Lung (tissue), 12 donors: ENCODE results near the gene STK31. TPM values are rescaled to one million over a fixed set of nuclear protein-coding genes. Genes with fewer than 3 reads are reported as not detected.

Experiments
- ATAC-seq: fragments of 200-7000 bp; cut with Tn5 transposase; one replicate; pipeline ENCODE4 v1.9.1; 2020; ENCODE audit warnings: moderate number of reproducible peaks; ENCODE audit not compliant: insufficient read depth, low FRiP score
- DNase-seq, 3 donors: peaks; one replicate each; pipeline ENCODE4 v3.0.0-alpha.2; 2013 to 2017
- H3K27ac ChIP-seq, 2 donors: one replicate each; pipeline ENCODE4 v1.5.1; 2013; ENCODE audit warnings: mild to moderate bottlenecking in 2 of 2, moderate library complexity in 2 of 2, control low read depth in 1 of 2, inconsistent platforms in 1 of 2, low read depth in 1 of 2, low read length in 1 of 2
- H3K27me3 ChIP-seq, 3 donors: one replicate each; pipeline ENCODE4 v1.5.1; 2013; ENCODE audit warnings: low read length in 2 of 3; ENCODE audit not compliant: control insufficient read depth in 3 of 3, insufficient read depth in 3 of 3
- H3K36me3 ChIP-seq, 4 donors: one replicate each; pipeline ENCODE4 v1.5.1; 2013; ENCODE audit warnings: low read length in 4 of 4, mild to moderate bottlenecking in 1 of 4, moderate library complexity in 1 of 4; ENCODE audit not compliant: control insufficient read depth in 4 of 4, insufficient read depth in 4 of 4
- H3K4me1 ChIP-seq, 5 donors: one replicate each; pipeline ENCODE4 v1.5.1; 2013; ENCODE audit warnings: low read length in 5 of 5, mild to moderate bottlenecking in 2 of 5, moderate library complexity in 1 of 5; ENCODE audit not compliant: control insufficient read depth in 5 of 5, insufficient read depth in 5 of 5
- H3K4me3 ChIP-seq: one replicate; pipeline ENCODE4 v1.5.1; 2013; ENCODE audit warnings: mild to moderate bottlenecking, control low read depth, moderate library complexity
- H3K9ac ChIP-seq, 2 donors: one replicate each; pipeline ENCODE4 v1.5.1; 2013; ENCODE audit warnings: low read length in 2 of 2, control low read depth in 1 of 2; ENCODE audit not compliant: insufficient read depth in 1 of 2
- H3K9me3 ChIP-seq, 4 donors: one replicate each; pipeline ENCODE4 v1.5.1; 2013; ENCODE audit warnings: low read length in 3 of 4, mild to moderate bottlenecking in 1 of 4, moderate library complexity in 1 of 4; ENCODE audit not compliant: control insufficient read depth in 4 of 4, insufficient read depth in 3 of 4
- CTCF ChIP-seq: IDR thresholded peaks from 2 replicates; pipeline ENCODE4 v1.5.1; 2012; ENCODE audit warnings: mild to moderate bottlenecking; ENCODE audit errors: control extremely low read depth, extremely low read depth
- WGBS, 2 donors: extraction: QIAGEN DNeasy Blood & Tissue Kit; methylation state at CpG; one replicate each; pipeline ENCODE4 v1.1.7; 2013; 5-methylcytosine and 5-hydroxymethylcytosine counted together
- polyA plus RNA-seq, 2 donors: library from polyadenylated mRNA; stranded (reverse); fragments of 200-250 nt; gene quantifications; one replicate each; pipeline ENCODE4 v1.2.1, GENCODE V29; 2013
- total RNA-seq, 2 donors: library from RNA; depleted of rRNA in 1 of 2; stranded (reverse); fragments of >200 nt in 1 of 2; gene quantifications; one replicate each; pipeline ENCODE4 v1.2.1, GENCODE V29; 2014 to 2021
- donor health status: control.
- donor health status: control.
- donor health status: Bipolar disorder and iron deficiency.
- donor health status: healthy.
- donor health status: DM: yes; HTN: yes; CAD: no.

STK31 gene
- total and polyA plus RNA-seq, 4 donors: 0.53 to 1.3 (median 0.80) TPM

- H3K9me3 ChIP-seq: no peaks in the 10 kb centered on the region
- H3K27ac ChIP-seq: no peak overlapping the region
- peaks cover 0 to 10% (median 0%) of the 10 kb centered on the region in 5 donors for H3K4me1 ChIP-seq
- ATAC-seq (no peak), DNase-seq (no peak)
- H3K9ac ChIP-seq: no peak overlapping the region
- 93 to 96% methylated on average over 3 of the region's 3 CpGs for WGBS, 2 donors
- TF ChIP-seq CTCF: no peak
- no peaks in the 10 kb centered on the region for H3K36me3 ChIP-seq
- no peaks in the 10 kb centered on the region for H3K27me3 ChIP-seq
- no peak overlapping the region for H3K4me3 ChIP-seq
These were observed 77.3 kb downstream of the STK31 start for GRCh38 chr7:23787272-23787671.

GRCh38 chr7:23788843-23789242, 78.8 kb downstream of the STK31 start:
- no peak for ATAC-seq
- WGBS, 2 donors: 79 to 83% methylated on average over 3 of the region's 3 CpGs
- no peak for TF ChIP-seq CTCF

GRCh38 chr7:23791721-23792120, 81.7 kb downstream of the STK31 start:
- peaks cover 0 to 10% (median 2%) of the 10 kb centered on the region in 4 donors for H3K9me3 ChIP-seq
- ATAC-seq: no peak
- peak; percentile 47 to 93 (median 87) for DNase-seq

More at GRCh38 chr7:23788843-23789242, 78.8 kb downstream of the STK31 start:
- Histone ChIP-seq H3K9ac (no peak overlapping the region), H3K4me3 (no peak overlapping the region), H3K27ac (no peak overlapping the region), H3K27me3 (no peaks in the 10 kb centered on the region), H3K36me3 (no peaks in the 10 kb centered on the region), H3K4me1 (peaks cover 0 to 10% (median 0%) of the 10 kb centered on the region in 5 donors), H3K9me3 (no peaks in the 10 kb centered on the region)
- DNase-seq: peak in 1 of 3 donors; percentile 3

More at GRCh38 chr7:23791721-23792120, 81.7 kb downstream of the STK31 start:
- Histone ChIP-seq H3K4me1 (peaks cover 0 to 10% (median 0%) of the 10 kb centered on the region in 5 donors), H3K27me3 (no peaks in the 10 kb centered on the region), H3K27ac (no peak overlapping the region), H3K4me3 (no peak overlapping the region), H3K36me3 (no peaks in the 10 kb centered on the region), H3K9ac (no peak overlapping the region)
- no peak for TF ChIP-seq CTCF
